Measurements from ENCODE around the gene ENDOU. TPM values are rescaled to one million over a fixed set of nuclear protein-coding genes. Genes with fewer than 3 reads are reported as not detected.

The ENDOU gene
- total RNA-seq, 3 donors from 2014 or later, result 0.98 to 1.4 (median 1.0) TPM

- H3K4me3 ChIP-seq, result no peak overlapping the region
- TF ChIP-seq POLR2AphosphoS5 (IDR thresholded peaks at IDR 0.05) (no peak), POLR2A (IDR thresholded peaks at IDR 0.05) (no peak), CTCF (IDR thresholded peaks at IDR 0.05) (no peak)
- peak overlapping the region in 1 of 2 donors; percentile 12 for H3K27ac ChIP-seq
- H3K36me3 ChIP-seq, result no peaks in the 10 kb centered on the region
- no peak for DNase-seq (ENCODE audit: low spot score in 2 of 2)
- no peaks in the 10 kb centered on the region for H3K9me3 ChIP-seq
- intact Hi-C loops (cut with DNase I; ENCODE audit: low total_unique reads), result loop anchor here (5.0 kb wide), 1 partner anchor 39 kb away; no protein-coding TSS in a partner anchor
- peaks cover 0 to 9% of the 10 kb centered on the region in 2 donors for H3K4me1 ChIP-seq
- no peaks in the 10 kb centered on the region for H3K27me3 ChIP-seq
Measured at GRCh38 chr12:47743311-47743860, 18.1 kb upstream of the ENDOU start.

DNA sequence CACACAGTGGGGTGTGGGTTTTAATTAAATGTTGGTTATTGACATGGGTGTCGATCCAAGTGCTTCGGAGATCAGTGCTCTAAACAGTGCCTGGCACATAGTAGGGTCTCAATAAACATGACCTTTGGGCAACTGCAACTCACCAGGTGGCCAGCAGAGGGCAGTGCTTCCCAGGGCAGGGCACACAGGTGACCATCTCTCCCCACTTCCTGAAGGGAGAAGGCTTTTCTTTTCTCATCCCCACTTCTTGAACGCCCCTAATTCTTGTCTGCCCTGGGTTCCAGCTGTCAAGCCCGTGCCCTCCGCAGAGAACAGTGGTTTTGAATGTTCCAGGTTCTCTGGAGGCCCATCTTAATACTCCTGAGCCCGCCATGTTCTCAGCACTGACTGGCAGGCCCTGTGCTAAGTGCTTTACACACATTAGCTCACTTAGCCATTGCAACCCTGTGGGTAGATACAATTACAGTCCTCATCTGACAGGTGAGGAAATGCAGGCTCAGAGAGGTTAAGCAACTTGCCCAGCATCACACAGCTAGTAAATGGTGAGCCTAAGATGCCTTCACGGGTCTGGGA is 17.0 kb upstream of the ENDOU start:
- TF ChIP-seq POLR2AphosphoS5 (IDR thresholded peaks at IDR 0.05), result peak in 1 of 3 donors; percentile 10
- TF ChIP-seq POLR2A (IDR thresholded peaks at IDR 0.05), result no peak
- peak; percentile 93 to 99 (median 94) for TF ChIP-seq CTCF (IDR thresholded peaks at IDR 0.05)
- intact Hi-C loops (cut with DNase I; ENCODE audit: low total_unique reads), result loop anchor here (5.0 kb wide), 1 partner anchor 40 kb away; no protein-coding TSS in a partner anchor
- no peaks in the 10 kb centered on the region for H3K36me3 ChIP-seq
- H3K27me3 ChIP-seq, result no peaks in the 10 kb centered on the region
- H3K27ac ChIP-seq, result no peak overlapping the region
- H3K9me3 ChIP-seq, result no peaks in the 10 kb centered on the region
- H3K4me3 ChIP-seq, result no peak overlapping the region
- peak in 1 of 2 donors; percentile 68 for DNase-seq (ENCODE audit: low spot score in 2 of 2)
- H3K4me1 ChIP-seq, result peaks cover 0 to 17% of the 10 kb centered on the region in 2 donors

- DNase-seq (ENCODE audit: low spot score in 2 of 2), result peak in 1 of 2 donors; percentile 85
- Histone ChIP-seq H3K36me3 (no peaks in the 10 kb centered on the region), H3K9me3 (no peaks in the 10 kb centered on the region), H3K27ac (peak overlapping the region; percentile 11 to 62), H3K4me3 (no peak overlapping the region), H3K4me1 (peaks cover 6 to 21% of the 10 kb centered on the region in 2 donors), H3K27me3 (no peaks in the 10 kb centered on the region)
- intact Hi-C loops (cut with DNase I; ENCODE audit: low total_unique reads), result loop anchor here (5.0 kb wide), 1 partner anchor 41 kb away; no protein-coding TSS in a partner anchor
- TF ChIP-seq CTCF (IDR thresholded peaks at IDR 0.05) (no peak), POLR2AphosphoS5 (IDR thresholded peaks at IDR 0.05) (no peak), POLR2A (IDR thresholded peaks at IDR 0.05) (no peak)
Measured at GRCh38 chr12:47741340-47741703, 16.0 kb upstream of the ENDOU start.

DNA sequence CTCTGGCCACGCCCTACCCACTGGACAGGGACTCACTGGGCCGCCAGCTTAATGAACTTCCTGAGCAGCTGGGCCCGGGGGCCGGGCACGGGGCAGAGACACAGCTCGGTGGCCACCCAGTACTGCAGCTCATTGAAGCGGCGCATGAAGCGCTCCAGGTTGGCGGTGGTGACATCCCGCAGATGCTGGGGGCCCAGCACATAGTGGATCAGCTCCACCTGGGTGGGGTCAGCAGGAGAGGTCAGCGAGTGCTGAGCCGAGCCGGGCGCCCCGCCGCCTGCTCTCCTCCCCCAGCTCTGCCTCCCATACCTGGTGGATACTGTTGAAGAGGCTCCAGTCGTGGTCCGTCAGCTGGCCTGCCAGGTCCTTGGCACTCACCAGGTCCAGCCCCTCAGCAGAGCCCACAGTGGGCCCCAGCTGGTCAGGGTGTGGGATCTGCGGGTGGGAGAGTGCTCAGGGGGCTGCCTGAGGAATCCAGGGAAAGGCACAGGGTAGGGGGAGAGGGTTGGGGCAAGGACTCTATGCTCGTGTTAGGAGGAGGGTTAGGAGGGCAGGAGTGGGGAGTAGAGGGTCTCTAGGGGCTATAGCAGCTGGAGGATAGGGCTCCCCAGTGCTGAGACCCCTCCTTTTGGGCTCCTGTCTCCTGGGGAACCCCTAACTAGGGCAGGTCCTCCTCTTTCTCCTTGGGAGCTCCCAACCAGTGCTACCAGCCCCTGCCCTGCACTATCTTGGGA is 15.5 kb upstream of the ENDOU start:
- TF ChIP-seq CTCF (IDR thresholded peaks at IDR 0.05), result no peak
- intact Hi-C loops (cut with DNase I; ENCODE audit: low total_unique reads), result loop anchor here (5.0 kb wide), 1 partner anchor 42 kb away; no protein-coding TSS in a partner anchor
- Histone ChIP-seq H3K9me3 (no peaks in the 10 kb centered on the region), H3K27me3 (no peaks in the 10 kb centered on the region), H3K4me1 (peaks cover 12 to 26% of the 10 kb centered on the region in 2 donors), H3K4me3 (no peak overlapping the region), H3K36me3 (no peaks in the 10 kb centered on the region), H3K27ac (peak overlapping the region; percentile 11 to 62)
- DNase-seq (ENCODE audit: low spot score in 2 of 2), result no peak

- intact Hi-C loops (cut with DNase I; ENCODE audit: low total_unique reads), result loop anchor here (5.0 kb wide), 1 partner anchor 42 kb away; no protein-coding TSS in a partner anchor
- H3K27ac ChIP-seq, result peak overlapping the region in 1 of 2 donors; percentile 62
- H3K27me3 ChIP-seq, result no peaks in the 10 kb centered on the region
- DNase-seq (ENCODE audit: low spot score in 2 of 2), result no peak
- H3K9me3 ChIP-seq, result no peaks in the 10 kb centered on the region
- TF ChIP-seq POLR2AphosphoS5 (IDR thresholded peaks at IDR 0.05), result no peak
- no peak for TF ChIP-seq POLR2A (IDR thresholded peaks at IDR 0.05)
- TF ChIP-seq CTCF (IDR thresholded peaks at IDR 0.05), result no peak
- H3K4me1 ChIP-seq, result peaks cover 13 to 29% of the 10 kb centered on the region in 2 donors
- no peaks in the 10 kb centered on the region for H3K36me3 ChIP-seq
- H3K4me3 ChIP-seq, result no peak overlapping the region
Measured at GRCh38 chr12:47739979-47740378, 14.7 kb upstream of the ENDOU start.
